GM18858 (cell line): Measurements from ENCODE around the gene ITIH3.

Source experiments
- ATAC-seq: cut with Tn5 transposase; IDR thresholded peaks from one replicate; pipeline ENCODE4 v1.9.1; 2021; ENCODE audit not compliant: unreplicated experiment

ITIH3 gene

DNA sequence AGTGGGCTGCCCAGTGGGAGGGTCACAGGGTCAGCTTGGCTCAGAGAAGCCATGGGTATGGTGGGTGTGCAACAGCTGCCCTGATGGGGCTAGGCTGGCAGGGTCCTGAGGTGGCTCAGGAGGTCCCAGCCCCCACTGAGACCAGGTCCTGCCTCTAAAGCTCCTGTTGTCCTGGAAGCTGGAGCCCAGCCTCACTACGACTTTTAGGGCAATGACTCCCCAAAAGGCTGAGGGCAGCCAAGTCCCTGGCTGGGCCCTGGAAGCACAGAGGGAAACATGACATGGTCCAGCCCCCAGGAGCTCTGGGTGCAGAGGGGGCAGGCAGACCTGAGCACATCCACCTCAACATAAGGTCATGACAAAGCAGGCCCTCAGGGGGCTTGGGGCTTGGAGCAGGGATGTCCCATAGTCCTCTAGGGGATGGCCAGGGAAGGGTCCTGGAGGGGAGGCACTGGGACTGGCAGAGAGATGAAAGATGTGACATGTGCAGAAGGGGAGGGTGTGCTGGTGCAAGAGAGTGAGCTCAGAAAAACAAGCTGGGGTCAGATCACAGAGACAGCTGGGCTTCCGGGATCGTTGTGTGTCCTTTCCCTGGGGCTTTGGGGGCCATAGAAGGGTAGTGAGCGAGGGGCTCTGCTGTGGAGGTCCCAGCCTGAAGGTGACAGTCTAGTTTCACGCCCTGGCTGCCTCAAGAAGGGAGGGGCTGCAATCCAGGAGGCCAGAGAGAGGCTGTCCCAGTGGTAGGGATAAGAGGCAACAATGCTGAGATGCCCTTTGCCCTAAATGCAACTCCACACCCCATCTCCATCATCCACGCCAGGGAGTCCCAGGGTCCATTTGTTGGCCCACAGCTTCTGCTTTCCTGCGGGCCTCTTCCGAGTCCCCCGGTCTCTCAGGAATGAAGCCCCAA, 639 bp upstream of the ITIH3 start:
- no peak for ATAC-seq

DNA sequence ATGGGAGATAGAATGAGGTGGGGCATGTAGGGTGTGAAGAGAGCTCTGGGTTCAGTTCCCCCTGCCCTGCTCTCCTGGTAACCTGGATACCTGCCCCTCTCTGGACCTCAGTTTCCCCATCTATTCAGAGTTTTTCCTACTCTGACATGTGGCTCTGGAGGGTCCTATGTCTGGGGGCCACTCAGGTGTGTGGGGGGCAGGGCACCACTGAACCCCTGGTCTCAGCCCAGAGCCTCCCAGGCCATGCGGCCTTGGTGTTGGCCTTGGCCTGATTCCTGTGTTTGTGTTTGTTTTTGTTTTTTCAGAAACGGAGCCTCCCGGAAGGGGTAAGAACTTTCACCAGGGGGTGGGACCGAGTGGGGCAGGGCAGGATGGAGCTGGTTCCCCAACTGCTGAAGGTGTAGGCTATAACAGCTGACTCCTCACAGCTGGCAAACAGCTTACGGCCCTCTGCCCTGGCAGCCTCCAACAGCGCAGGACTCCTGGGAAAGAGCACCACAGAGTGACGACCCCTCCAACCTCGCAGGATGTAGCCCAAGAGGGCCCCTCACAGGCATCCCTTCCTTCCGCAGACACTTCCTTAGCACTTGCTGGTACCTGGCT, 803 bp downstream of the ITIH3 start:
- no peak for ATAC-seq

DNA sequence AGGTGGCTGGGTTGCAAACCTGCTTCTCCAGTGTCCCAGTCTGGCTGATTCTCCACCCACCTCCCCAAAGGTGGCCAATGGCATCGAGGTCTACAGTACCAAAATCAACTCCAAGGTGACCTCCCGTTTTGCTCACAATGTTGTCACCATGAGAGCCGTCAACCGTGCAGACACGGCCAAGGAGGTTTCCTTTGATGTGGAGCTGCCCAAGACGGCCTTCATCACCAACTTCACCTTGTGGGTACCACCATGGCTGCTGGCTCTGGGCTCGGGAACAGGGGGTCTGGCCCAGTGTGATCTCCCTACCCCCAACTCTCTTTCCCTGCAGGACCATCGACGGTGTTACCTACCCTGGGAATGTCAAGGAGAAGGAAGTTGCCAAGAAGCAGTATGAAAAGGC, 1.8 kb downstream of the ITIH3 start:
- no peak for ATAC-seq

GRCh38 chr3:52798376-52798977, 3.9 kb downstream of the ITIH3 start:
- ATAC-seq = no peak

- no peak for ATAC-seq
Observed at GRCh38 chr3:52798978-52799476, 4.4 kb downstream of the ITIH3 start.

GRCh38 chr3:52800079-52800478, 5.5 kb downstream of the ITIH3 start:
- ATAC-seq = no peak

DNA sequence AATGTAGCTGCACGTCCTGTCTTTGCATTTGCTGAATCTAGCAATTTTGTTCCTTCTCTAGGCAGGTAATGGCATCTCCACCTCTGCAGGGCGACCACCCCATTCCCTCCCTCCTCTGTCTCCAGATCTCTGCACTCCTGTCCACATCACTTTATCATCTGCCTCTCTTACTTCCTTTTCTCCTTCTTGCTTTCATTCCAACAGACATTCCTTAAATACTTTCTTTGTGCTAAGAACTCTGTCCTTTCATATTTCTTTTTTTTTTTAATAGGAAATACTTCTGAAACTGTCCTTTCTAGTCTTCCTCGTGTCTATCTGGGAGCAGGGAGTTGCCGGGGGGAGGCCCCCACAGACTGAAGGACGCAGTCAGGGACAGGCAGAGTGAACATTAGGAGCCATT, 7.2 kb downstream of the ITIH3 start:
- no peak for ATAC-seq

DNA sequence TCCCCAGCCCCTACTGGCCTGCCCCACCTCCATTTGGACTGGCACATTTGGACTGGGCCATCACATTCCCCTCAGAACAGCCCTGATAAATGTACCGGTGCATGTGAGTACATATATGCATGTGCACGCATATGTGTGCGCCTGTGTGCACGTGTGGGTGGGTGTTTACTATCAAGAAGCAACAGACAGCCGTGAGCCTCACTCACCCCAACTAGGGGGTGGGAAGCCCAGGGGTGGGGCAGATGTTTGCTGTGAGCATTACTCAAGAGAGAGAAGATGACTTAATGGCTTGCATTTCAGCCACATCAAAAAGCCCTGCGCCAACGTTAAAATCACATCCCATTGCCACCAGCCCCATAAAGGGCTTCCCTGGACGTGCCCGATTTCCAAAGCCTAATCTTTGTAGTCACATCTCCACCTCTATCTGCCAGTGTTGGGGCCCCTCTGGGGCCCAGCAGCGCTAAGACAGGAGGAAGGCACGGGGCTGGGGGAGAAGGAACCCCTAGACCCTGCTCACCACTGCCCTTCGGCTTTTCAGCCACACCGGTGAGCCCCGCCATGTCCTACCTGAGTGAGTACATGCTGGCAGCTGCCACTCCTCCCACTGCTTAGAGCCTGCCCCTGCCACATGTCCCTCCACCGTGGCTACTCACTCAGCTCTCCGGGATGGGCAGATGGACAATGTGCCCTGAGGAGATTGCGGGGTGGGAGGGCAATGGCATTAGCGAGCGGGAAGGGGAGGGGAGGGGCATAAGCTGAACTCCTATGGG, 10.9 kb downstream of the ITIH3 start:
- ATAC-seq = no peak

DNA sequence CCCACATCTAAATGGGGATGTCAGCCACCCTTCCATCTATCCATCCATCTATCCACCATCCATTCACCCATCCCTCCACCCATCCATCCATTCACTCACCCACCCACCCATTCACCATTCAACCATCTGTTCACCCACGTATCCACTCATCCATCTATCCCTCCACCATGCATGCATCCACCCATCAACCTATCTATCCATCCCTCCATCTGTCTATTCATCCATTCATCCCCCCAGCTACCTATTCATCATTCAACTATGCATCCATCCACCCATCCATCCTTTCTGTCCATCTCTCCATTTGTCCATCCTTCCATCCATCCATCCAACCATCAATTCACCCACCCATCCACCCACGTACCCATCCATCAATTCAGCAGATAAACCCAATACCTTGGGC, 14.6 kb downstream of the ITIH3 start:
- no peak for ATAC-seq

DNA sequence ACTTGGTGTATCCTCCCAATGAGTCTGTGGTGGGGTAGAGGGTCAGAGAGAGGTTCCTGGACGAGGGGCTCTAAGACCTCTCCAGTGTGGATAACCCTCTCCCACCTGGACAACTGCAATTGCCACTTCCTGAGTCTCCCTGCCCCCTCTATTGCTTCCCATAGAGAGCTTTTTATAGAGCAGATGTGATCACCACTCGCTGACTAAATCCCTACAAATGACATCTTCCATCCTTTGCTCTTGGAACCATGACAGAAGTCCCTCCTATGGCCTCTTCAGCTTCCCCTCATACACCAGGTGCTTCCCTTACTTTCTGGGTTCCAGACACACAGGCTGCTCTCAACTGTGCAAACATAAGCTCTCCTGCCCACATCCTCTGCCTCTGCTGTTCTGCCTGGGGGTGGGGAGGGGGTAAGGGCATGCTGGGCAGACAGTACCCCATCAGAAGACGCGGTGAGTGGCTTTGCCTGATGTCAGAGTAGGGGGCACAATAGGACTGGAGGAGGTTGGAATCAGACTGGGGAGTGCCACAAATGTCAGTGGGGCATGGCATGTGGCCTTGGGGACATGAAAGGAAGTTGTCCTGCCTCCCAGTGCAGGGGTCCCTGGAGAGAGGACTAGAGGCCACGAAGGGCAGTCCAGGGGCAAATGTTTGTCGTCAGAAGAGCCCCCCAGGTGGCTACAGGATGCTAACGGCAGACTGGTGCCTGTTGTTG, 15.2 kb downstream of the ITIH3 start:
- ATAC-seq = no peak

- ATAC-seq = no peak
Observed at GRCh38 chr3:52810923-52811322, 16.3 kb downstream of the ITIH3 start.

- no peak for ATAC-seq
Observed at GRCh38 chr3:52811452-52812011, 16.9 kb downstream of the ITIH3 start.

DNA sequence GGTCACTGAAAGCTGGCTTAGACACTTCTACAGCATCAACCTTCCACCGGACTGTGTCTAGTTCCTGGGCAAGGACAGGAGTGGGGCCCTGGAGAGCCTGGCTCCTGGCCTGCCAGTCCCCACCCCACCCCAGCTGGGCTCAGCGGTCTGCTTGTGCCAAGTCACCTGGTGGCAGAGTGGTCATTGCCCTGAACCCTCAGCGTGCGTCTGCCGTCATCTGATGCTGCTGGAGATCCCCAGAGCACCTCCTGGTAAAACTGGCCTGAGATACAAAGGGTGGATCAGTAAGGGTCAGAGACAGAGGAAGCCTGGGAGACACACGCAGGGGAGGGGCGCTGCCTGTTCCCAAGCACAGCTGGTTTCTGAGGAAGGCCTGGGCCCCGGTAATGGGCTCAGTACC, 19.2 kb downstream of the ITIH3 start:
- no peak for ATAC-seq

DNA sequence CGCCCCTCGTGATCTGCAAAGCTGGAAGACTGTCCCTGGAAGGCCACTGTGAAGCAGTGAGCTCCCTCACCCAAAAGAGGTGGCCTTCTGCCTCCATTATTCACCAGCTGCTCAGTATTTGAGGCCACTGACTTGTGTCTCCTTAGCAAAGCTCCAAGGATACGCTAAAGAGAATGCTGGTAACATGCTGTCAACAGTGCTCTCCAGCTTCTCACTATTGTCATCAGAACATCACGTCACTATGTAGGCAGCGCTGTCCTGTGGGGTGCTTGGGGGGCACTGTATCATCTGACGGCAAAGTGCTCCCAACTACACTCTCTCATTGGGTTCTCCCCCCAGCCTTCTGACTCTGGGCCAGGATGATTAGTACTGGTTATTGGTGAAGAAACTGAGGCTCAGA, 21.6 kb downstream of the ITIH3 start:
- no peak for ATAC-seq

DNA sequence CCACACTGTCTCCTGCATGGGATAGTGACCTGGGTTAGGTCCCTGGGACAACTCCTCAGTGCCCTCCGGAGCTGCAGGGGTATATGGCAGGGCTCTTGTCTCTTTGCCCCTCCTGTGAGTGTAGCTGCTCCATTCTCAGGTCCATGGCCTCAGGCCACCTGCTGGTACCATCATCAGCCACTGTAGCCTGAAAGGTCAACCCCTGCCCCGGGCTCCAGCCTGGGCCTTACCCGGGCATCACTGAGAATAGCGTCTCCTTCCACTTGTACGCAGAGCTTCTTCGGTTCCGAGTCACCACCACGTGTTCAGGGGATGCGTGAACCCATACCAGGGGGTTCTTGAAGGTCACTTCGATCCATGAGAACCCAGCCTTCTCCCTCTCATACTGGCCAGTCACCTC, 22.1 kb downstream of the ITIH3 start:
- no peak for ATAC-seq

GRCh38 chr3:52817221-52817620, 22.6 kb downstream of the ITIH3 start:
- ATAC-seq = no peak

DNA sequence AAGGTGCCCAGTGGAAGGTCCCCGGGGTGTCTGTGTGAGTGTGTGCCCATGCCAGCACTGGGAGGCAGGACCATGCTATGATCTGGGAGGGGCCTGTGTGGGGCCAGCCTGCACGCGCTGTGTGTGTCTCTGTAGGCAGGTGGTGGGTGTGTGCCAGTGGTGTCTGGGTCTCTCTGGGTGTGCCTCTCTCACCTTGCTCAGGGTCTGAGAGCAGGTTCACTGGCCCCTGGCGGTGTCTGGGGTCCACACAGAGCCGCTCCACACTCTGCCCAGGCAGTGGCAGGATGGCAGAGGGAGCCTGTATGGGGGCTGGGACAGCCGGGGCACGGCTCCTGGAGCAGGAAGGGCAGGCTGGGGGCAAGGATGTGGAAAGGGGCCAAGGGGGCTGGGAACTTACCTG, 23.3 kb downstream of the ITIH3 start:
- ATAC-seq = no peak

DNA sequence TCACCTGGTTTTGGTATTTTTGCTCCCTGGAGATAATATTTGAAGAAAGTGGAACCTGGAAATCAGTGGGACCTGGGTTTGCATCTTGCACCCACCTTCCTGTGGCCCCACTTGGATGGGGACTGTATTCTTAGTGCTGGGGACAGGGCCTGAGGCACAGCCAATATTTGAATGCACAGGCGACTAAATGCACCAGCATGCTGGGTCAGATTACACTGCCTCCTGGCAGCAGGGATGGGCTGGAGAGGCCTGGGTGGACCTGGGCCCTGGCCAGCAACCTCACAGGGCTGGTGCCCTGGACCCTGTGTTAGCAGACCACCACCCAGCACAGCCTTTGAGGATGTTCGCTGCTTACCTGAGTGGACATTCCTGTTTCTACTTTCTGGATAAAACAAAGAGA, 25.3 kb downstream of the ITIH3 start:
- ATAC-seq = no peak

GRCh38 chr3:52820736-52821135, 26.1 kb downstream of the ITIH3 start:
- ATAC-seq = no peak

DNA sequence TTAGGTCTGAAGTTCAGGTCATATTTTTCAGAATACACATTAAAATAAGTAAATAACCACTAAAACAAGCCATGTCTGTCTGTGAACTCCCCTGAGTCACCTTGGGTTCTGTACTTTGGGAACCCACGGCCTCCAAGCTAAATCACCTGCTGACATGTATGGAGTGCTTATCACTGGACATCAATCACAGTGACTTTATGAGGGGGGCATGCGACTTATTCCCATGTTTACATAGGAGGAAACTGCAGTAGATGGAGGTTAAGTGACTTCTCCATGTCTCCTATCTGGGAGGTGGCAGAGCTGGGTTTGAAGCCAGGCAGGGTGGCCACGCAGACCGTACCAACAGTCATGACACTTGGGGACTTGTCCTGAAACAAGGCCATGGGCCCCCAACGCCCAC, 27.8 kb downstream of the ITIH3 start:
- no peak for ATAC-seq
